HEK293 (cell line): ENCODE results near the gene ATF2.

ENCODE experiments used
- BCL11B ChIP-seq: fragments of 450-650 bp; formaldehyde crosslinking; IDR thresholded peaks from 2 replicates; pipeline ENCODE4 v1.5.1; 2016; ENCODE audit warnings: low read depth, missing biosample characterization, missing genetic modification characterization
- HOXD13 ChIP-seq: sonication (generic); formaldehyde crosslinking; IDR thresholded peaks from 2 replicates; pipeline ENCODE4 v1.8.0; 2022; ENCODE audit warnings: missing genetic modification reagents, borderline replicate concordance
- KLF16 ChIP-seq: fragments of 450-650 bp; formaldehyde crosslinking; IDR thresholded peaks from 2 replicates; pipeline ENCODE4 v1.5.1; 2017; ENCODE audit warnings: missing biosample characterization, missing genetic modification characterization
- MYNN ChIP-seq: fragments of 450-650 bp; formaldehyde crosslinking; IDR thresholded peaks from 2 replicates; pipeline ENCODE4 v1.5.1; 2016; ENCODE audit warnings: missing biosample characterization, missing genetic modification characterization, borderline replicate concordance
- PRDM2 ChIP-seq: fragments of 450-650 bp; formaldehyde crosslinking; IDR thresholded peaks from 2 replicates; pipeline ENCODE4 v1.5.1; 2016; ENCODE audit warnings: missing biosample characterization, missing genetic modification characterization, borderline replicate concordance
- SCRT2 ChIP-seq: fragments of 450-650 bp; formaldehyde crosslinking; IDR thresholded peaks from 2 replicates; pipeline ENCODE4 v1.5.1; 2016; ENCODE audit warnings: missing biosample characterization, missing genetic modification characterization
- ZBTB44 ChIP-seq: fragments of 450-650 bp; IDR thresholded peaks from 2 replicates; pipeline ENCODE4 v1.5.1; 2018; ENCODE audit warnings: missing biosample characterization, mild to moderate bottlenecking, missing genetic modification characterization
- ZFHX2 ChIP-seq: fragments of 450-650 bp; formaldehyde crosslinking; conservative IDR thresholded peaks from 2 replicates; pipeline ENCODE4 v1.5.1; 2016; ENCODE audit warnings: missing biosample characterization, missing genetic modification characterization
- ZNF10 ChIP-seq: fragments of 450-650 bp; formaldehyde crosslinking; IDR thresholded peaks from 2 replicates; pipeline ENCODE4 v1.5.1; 2017; ENCODE audit warnings: missing biosample characterization, missing genetic modification characterization
- ZNF121 ChIP-seq: fragments of 450-650 bp; formaldehyde crosslinking; IDR thresholded peaks from 2 replicates; pipeline ENCODE4 v1.5.1; 2016; ENCODE audit warnings: missing biosample characterization, missing genetic modification characterization
- ZNF148 ChIP-seq: fragments of 450-650 bp; formaldehyde crosslinking; IDR thresholded peaks from 2 replicates; pipeline ENCODE4 v1.5.0; 2017; ENCODE audit warnings: missing biosample characterization, missing genetic modification characterization, borderline replicate concordance
- ZNF26 ChIP-seq: fragments of 450-650 bp; formaldehyde crosslinking; IDR thresholded peaks from 2 replicates; pipeline ENCODE4 v1.5.1; 2016; ENCODE audit warnings: missing biosample characterization, missing genetic modification characterization
- ZNF311 ChIP-seq: fragments of 450-650 bp; formaldehyde crosslinking; IDR thresholded peaks from 2 replicates; pipeline ENCODE4 v1.5.1; 2017; ENCODE audit warnings: missing biosample characterization, missing genetic modification characterization, borderline replicate concordance
- ZNF354C ChIP-seq: fragments of 450-650 bp; formaldehyde crosslinking; IDR thresholded peaks from 2 replicates; pipeline ENCODE4 v1.5.1; 2016; ENCODE audit warnings: missing biosample characterization, missing genetic modification characterization, low read depth, borderline replicate concordance
- ZNF404 ChIP-seq: fragments of 450-650 bp; formaldehyde crosslinking; IDR thresholded peaks from 2 replicates; pipeline ENCODE4 v1.5.1; 2017; ENCODE audit warnings: missing biosample characterization, missing genetic modification characterization
- ZNF561 ChIP-seq: fragments of 450-650 bp; IDR thresholded peaks from 2 replicates; pipeline ENCODE4 v1.5.1; 2018; ENCODE audit warnings: missing biosample characterization, missing genetic modification characterization, borderline replicate concordance
- ZNF777 ChIP-seq: fragments of 450-650 bp; formaldehyde crosslinking; IDR thresholded peaks from 2 replicates; pipeline ENCODE4 v1.5.1; 2017; ENCODE audit warnings: missing biosample characterization, missing genetic modification characterization, borderline replicate concordance
- ZNF843 ChIP-seq: fragments of 450-650 bp; formaldehyde crosslinking; IDR thresholded peaks from 2 replicates; pipeline ENCODE4 v1.5.1; 2016; ENCODE audit warnings: missing biosample characterization, missing genetic modification characterization
- ZSCAN23 ChIP-seq: fragments of 450-650 bp; formaldehyde crosslinking; IDR thresholded peaks from 2 replicates; pipeline ENCODE4 v1.5.1; 2016; ENCODE audit warnings: missing biosample characterization, missing genetic modification characterization
- TF ChIP-seq, protein P1 (sequence below): fragments of 450-650 bp; formaldehyde crosslinking; IDR thresholded peaks from 2 replicates; pipeline ENCODE4 v1.5.1; 2016; ENCODE audit warnings: missing biosample characterization, missing genetic modification characterization
- TF ChIP-seq, protein P2 (sequence below): fragments of 450-650 bp; formaldehyde crosslinking; IDR thresholded peaks from 2 replicates; pipeline ENCODE4 v1.5.1; 2016; ENCODE audit warnings: missing biosample characterization, missing genetic modification characterization
- TF ChIP-seq, protein P3 (sequence below): sonication (generic); formaldehyde crosslinking; IDR thresholded peaks from 2 replicates; pipeline ENCODE4 v1.8.1; 2022; ENCODE audit warnings: mild to moderate bottlenecking, moderate library complexity, missing genetic modification reagents

ATF2 gene

GRCh38 chr2:175181877-175182308 is 13.9 kb upstream of the ATF2 start (continued):
- TF ChIP-seq, protein P1, sequence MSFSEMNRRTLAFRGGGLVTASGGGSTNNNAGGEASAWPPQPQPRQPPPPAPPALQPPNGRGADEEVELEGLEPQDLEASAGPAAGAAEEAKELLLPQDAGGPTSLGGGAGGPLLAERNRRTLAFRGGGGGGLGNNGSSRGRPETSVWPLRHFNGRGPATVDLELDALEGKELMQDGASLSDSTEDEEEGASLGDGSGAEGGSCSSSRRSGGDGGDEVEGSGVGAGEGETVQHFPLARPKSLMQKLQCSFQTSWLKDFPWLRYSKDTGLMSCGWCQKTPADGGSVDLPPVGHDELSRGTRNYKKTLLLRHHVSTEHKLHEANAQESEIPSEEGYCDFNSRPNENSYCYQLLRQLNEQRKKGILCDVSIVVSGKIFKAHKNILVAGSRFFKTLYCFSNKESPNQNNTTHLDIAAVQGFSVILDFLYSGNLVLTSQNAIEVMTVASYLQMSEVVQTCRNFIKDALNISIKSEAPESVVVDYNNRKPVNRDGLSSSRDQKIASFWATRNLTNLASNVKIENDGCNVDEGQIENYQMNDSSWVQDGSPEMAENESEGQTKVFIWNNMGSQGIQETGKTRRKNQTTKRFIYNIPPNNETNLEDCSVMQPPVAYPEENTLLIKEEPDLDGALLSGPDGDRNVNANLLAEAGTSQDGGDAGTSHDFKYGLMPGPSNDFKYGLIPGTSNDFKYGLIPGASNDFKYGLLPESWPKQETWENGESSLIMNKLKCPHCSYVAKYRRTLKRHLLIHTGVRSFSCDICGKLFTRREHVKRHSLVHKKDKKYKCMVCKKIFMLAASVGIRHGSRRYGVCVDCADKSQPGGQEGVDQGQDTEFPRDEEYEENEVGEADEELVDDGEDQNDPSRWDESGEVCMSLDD: no peak
- no peak for TF ChIP-seq BCL11B (tag by site-specific recombination)
- TF ChIP-seq, protein P2, sequence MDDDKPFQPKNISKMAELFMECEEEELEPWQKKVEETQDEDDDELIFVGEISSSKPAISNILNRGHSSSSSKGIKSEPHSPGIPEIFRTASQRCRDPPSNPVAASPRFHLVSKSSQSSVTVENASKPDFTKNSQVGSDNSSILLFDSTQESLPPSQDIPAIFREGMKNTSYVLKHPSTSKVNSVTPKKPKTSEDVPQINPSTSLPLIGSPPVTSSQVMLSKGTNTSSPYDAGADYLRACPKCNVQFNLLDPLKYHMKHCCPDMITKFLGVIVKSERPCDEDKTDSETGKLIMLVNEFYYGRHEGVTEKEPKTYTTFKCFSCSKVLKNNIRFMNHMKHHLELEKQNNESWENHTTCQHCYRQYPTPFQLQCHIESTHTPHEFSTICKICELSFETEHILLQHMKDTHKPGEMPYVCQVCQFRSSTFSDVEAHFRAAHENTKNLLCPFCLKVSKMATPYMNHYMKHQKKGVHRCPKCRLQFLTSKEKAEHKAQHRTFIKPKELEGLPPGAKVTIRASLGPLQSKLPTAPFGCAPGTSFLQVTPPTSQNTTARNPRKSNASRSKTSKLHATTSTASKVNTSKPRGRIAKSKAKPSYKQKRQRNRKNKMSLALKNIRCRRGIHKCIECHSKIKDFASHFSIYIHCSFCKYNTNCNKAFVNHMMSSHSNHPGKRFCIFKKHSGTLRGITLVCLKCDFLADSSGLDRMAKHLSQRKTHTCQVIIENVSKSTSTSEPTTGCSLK: no peak
- no peak for TF ChIP-seq ZNF354C (tag by site-specific recombination)
- TF ChIP-seq ZNF777: no peak
- no peak for TF ChIP-seq ZFHX2 (tag by site-specific recombination)
- no peak for TF ChIP-seq HOXD13 (CRISPR knock-in tag)
- no peak for TF ChIP-seq ZBTB44 (tag by site-specific recombination)
- TF ChIP-seq ZNF26 (tag by site-specific recombination): no peak
- TF ChIP-seq ZNF843 (tag by site-specific recombination): no peak
- no peak for TF ChIP-seq ZSCAN23 (tag by site-specific recombination)
- no peak for TF ChIP-seq PRDM2
- TF ChIP-seq SCRT2: 0 out of 2 replicates have a peak, but pooled peaks have one; percentile 6
- no peak for TF ChIP-seq ZNF148 (tag by site-specific recombination)
- TF ChIP-seq ZNF561: 0 out of 2 replicates have a peak, but pooled peaks have one; percentile 1
- TF ChIP-seq ZNF121 (tag by site-specific recombination): no peak
- no peak for TF ChIP-seq MYNN (tag by site-specific recombination)
- no peak for TF ChIP-seq KLF16
- no peak for TF ChIP-seq ZNF404 (tag by site-specific recombination)
- 0 out of 2 replicates have a peak, but pooled peaks have one; percentile 10 for TF ChIP-seq ZNF10 (tag by site-specific recombination)
- no peak for TF ChIP-seq ZNF311 (tag by site-specific recombination)
- TF ChIP-seq, protein P3, sequence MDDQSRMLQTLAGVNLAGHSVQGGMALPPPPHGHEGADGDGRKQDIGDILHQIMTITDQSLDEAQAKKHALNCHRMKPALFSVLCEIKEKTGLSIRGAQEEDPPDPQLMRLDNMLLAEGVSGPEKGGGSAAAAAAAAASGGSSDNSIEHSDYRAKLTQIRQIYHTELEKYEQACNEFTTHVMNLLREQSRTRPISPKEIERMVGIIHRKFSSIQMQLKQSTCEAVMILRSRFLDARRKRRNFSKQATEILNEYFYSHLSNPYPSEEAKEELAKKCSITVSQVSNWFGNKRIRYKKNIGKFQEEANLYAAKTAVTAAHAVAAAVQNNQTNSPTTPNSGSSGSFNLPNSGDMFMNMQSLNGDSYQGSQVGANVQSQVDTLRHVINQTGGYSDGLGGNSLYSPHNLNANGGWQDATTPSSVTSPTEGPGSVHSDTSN: no peak
